Measurements from ENCODE around the gene MFRP.

Gene MFRP

DNA sequence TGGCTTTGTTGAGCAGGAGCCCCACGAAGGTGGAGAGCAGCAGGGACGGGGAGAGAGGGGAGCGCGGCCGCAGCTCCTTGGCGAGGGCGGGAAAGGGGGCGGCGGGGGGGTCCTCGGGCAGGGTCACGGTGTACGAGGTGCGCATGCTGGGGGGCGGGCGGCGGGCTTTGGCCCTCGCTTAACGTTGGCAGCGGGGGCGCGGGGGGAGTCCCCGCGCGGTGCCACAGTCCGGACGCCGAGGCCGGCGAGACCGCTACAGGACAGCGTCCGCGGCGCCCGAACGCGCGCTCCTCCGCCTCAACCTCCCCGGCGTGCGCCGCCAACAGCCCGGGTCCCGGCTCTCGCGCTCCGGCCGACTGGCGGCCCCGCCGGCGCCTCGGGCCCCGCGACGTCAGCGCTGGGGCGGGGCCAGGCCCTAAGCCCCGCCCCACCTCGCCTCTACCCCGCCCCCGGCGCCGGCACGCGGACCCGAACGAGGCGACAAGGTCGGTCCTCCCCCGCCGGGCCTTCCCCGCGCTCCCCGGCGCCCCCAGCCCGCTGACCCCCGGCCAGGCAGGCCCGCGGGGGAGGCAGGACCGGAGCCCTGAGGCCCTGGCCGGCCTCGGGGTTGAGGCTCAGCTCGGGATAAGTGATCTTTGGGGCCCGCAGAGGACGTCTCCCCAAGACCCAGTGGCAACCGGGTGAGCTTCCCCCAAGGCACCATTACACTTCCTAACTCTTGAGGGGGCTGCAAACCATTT, 17.5 kb upstream of the MFRP start:
- peak overlapping the region; percentile 26 for H3K4me3 ChIP-seq (ENCODE audit: low read depth, low read length)
- DNase-seq (ENCODE audit: low read depth) = no peak
- TF ChIP-seq CTCF (IDR thresholded peaks at IDR 0.05; ENCODE audit: low read depth, low read length, missing control alignments) = no peak
- in situ Hi-C loops (cut with HindIII; ENCODE audit: low sequenced_read_pairs) = loop anchor here (25.0 kb wide), 1 partner anchor 348 kb away; no protein-coding TSS in a partner anchor

DNA sequence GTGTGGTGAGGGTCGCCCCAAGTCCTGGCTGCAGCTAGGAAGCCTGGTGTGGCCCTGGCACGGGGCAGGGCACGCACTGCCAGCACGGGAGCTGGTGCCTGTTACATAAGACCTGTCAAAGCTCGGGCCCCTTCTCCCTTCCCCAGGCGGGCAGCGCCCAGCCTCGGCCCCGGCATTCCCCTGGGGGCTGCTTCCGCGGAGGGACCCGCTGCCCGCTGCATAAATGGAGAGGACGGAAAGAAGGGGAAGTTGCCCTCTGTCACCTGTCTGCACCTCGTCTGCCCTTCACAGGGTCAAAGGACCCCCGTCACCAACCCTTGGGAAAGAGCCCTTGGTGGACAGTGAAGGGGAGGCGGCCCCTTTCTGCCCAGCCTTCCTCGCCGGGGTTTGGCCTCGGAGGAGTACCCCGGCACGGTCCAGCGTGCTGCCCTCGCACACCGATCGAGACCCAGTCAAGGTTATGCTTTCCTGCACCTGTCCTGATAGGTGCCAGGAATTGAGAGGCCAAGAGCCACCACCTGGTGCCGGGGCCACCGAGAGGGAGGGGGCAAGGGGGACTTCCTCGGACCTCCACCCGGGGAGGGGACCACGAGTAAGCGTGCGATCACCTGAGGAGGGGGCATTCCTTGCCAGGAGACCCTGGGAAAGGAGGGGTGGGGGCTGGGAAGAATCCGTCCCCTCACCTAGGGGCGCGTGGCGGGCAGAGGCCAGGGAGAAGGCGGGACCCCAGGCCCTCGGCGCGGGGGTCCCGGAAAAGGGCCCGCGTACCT, 16.8 kb upstream of the MFRP start:
- peak overlapping the region; percentile 26 for H3K4me3 ChIP-seq (ENCODE audit: low read depth, low read length)
- no peak for DNase-seq (ENCODE audit: low read depth)
- in situ Hi-C loops (cut with HindIII; ENCODE audit: low sequenced_read_pairs) = loop anchor here (25.0 kb wide), 1 partner anchor 349 kb away; no protein-coding TSS in a partner anchor
- no peak for TF ChIP-seq CTCF (IDR thresholded peaks at IDR 0.05; ENCODE audit: low read depth, low read length, missing control alignments)

DNA sequence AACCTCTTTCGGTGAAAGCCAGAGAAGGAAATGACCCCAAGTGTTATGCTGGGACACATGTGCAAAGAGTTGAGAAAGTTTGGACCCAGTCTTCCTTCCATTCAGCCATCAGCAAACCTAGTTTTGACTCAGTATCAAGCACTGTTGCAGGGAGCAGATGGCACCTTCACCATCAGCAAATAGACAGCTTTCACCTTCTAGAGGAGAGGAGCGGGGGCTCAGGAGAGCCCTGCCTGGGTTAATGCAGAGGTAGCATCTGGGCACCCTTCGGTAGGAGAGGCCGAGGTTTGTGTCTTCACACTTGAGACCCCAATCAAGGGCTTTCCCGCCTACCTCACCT, 16.2 kb upstream of the MFRP start:
- no peak for TF ChIP-seq CTCF (IDR thresholded peaks at IDR 0.05; ENCODE audit: low read depth, low read length, missing control alignments)
- DNase-seq (ENCODE audit: low read depth) = no peak
- in situ Hi-C loops (cut with HindIII; ENCODE audit: low sequenced_read_pairs) = loop anchor here (25.0 kb wide), 1 partner anchor 350 kb away; no protein-coding TSS in a partner anchor
- no peak overlapping the region for H3K4me3 ChIP-seq (ENCODE audit: low read depth, low read length)

GRCh38 chr11:119361941-119362725, 15.6 kb upstream of the MFRP start:
- no peak for TF ChIP-seq CTCF (IDR thresholded peaks at IDR 0.05; ENCODE audit: low read depth, low read length, missing control alignments)
- in situ Hi-C loops (cut with HindIII; ENCODE audit: low sequenced_read_pairs) = loop anchor here (25.0 kb wide), 1 partner anchor 350 kb away; no protein-coding TSS in a partner anchor
- H3K4me3 ChIP-seq (ENCODE audit: low read depth, low read length) = no peak overlapping the region
- DNase-seq (ENCODE audit: low read depth) = no peak

- in situ Hi-C loops (cut with HindIII; ENCODE audit: low sequenced_read_pairs) = loop anchor here (25.0 kb wide), 1 partner anchor 351 kb away; no protein-coding TSS in a partner anchor
- no peak for DNase-seq (ENCODE audit: low read depth)
- TF ChIP-seq CTCF (IDR thresholded peaks at IDR 0.05; ENCODE audit: low read depth, low read length, missing control alignments) = no peak
- no peak overlapping the region for H3K4me3 ChIP-seq (ENCODE audit: low read depth, low read length)
Measured at GRCh38 chr11:119361056-119361787, 14.7 kb upstream of the MFRP start.
